ENCODE data around the gene ACOT7. TPM values are rescaled to one million over a fixed set of nuclear protein-coding genes. Genes with fewer than 3 reads are reported as not detected.

Gene ACOT7
- total RNA-seq, 1 experiment from 2014 or later, result 151 TPM

DNA sequence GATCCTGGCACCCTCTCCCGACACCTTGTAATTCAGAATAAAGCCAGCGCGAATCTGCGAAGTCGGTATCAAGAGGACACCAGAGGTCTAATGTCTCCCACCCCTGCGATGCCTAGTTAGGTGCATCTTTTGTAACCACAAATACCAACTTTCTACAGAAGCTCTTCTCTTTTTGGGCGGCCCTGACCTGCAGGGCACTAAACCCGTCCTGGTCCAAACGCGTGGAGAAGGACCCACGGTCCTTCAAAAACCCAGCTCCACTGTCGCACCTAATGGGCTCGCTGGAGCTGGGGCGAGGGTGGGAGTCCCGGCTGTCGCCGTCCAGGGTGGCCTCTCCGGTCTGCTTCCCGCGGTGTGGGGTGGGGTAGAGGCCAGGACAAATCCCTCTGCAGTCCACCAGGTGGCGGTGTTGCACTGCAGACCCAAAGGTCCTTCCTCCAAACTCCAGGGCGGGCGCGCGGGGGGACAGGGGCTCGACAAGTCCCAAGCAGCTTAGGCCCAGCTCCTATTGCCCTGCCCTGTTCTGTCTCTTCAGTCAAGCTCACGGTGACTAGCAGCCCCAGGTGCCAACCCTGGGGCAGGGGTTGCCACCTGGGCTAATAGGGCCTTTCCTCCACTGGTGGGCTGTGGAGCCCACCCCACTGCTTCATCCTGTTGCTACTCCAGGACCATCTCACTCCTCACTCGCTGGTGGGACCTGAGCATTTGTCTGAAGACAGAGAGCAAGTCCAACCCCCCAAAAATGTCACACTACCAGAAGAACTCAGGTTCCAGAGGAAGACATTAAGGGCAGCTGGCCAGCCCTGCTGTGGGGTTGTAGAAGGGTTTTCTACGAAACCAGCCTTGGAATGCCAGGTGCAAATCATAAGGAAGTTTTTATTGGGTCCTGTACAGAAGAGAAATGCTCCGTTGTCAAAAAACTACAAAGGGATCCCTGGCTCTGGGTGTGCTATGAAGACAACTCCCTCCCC is 146.8 kb downstream of the ACOT7 start (continued):
- TF ChIP-seq, protein P1, sequence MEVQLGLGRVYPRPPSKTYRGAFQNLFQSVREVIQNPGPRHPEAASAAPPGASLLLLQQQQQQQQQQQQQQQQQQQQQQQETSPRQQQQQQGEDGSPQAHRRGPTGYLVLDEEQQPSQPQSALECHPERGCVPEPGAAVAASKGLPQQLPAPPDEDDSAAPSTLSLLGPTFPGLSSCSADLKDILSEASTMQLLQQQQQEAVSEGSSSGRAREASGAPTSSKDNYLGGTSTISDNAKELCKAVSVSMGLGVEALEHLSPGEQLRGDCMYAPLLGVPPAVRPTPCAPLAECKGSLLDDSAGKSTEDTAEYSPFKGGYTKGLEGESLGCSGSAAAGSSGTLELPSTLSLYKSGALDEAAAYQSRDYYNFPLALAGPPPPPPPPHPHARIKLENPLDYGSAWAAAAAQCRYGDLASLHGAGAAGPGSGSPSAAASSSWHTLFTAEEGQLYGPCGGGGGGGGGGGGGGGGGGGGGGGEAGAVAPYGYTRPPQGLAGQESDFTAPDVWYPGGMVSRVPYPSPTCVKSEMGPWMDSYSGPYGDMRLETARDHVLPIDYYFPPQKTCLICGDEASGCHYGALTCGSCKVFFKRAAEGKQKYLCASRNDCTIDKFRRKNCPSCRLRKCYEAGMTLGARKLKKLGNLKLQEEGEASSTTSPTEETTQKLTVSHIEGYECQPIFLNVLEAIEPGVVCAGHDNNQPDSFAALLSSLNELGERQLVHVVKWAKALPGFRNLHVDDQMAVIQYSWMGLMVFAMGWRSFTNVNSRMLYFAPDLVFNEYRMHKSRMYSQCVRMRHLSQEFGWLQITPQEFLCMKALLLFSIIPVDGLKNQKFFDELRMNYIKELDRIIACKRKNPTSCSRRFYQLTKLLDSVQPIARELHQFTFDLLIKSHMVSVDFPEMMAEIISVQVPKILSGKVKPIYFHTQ (CRISPR knock-in tag; IDR thresholded peaks at IDR 0.05), result no peak
- TF ChIP-seq ZNF219 (CRISPR knock-in tag; IDR thresholded peaks at IDR 0.05; ENCODE audit: borderline replicate concordance), result no peak
- TF ChIP-seq CBFB (CRISPR knock-in tag; IDR thresholded peaks at IDR 0.05; ENCODE audit: low read depth), result no peak
- TF ChIP-seq ZNF138 (CRISPR knock-in tag; conservative IDR thresholded peaks at IDR 0.05), result no peak
- TF ChIP-seq NFATC4 (CRISPR knock-in tag; IDR thresholded peaks at IDR 0.05), result no peak
- no peak for TF ChIP-seq ZNF232 (CRISPR knock-in tag; IDR thresholded peaks at IDR 0.05)
- TF ChIP-seq, protein P2, sequence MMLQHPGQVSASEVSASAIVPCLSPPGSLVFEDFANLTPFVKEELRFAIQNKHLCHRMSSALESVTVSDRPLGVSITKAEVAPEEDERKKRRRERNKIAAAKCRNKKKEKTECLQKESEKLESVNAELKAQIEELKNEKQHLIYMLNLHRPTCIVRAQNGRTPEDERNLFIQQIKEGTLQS (CRISPR knock-in tag; conservative IDR thresholded peaks at IDR 0.05), result no peak
- TF ChIP-seq, protein P3, sequence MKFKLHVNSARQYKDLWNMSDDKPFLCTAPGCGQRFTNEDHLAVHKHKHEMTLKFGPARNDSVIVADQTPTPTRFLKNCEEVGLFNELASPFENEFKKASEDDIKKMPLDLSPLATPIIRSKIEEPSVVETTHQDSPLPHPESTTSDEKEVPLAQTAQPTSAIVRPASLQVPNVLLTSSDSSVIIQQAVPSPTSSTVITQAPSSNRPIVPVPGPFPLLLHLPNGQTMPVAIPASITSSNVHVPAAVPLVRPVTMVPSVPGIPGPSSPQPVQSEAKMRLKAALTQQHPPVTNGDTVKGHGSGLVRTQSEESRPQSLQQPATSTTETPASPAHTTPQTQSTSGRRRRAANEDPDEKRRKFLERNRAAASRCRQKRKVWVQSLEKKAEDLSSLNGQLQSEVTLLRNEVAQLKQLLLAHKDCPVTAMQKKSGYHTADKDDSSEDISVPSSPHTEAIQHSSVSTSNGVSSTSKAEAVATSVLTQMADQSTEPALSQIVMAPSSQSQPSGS (CRISPR knock-in tag; IDR thresholded peaks at IDR 0.05; ENCODE audit: borderline replicate concordance, low read depth), result no peak
- TF ChIP-seq ZNF671 (CRISPR knock-in tag; IDR thresholded peaks at IDR 0.05), result no peak
- no peak for TF ChIP-seq IRF2 (CRISPR knock-in tag; IDR thresholded peaks at IDR 0.05; ENCODE audit: borderline replicate concordance, low read depth)
- no peak for TF ChIP-seq PRRX2 (CRISPR knock-in tag; IDR thresholded peaks at IDR 0.05)
- no peak for TF ChIP-seq SOX15 (CRISPR knock-in tag; IDR thresholded peaks at IDR 0.05)
- peak; percentile 56; the same call in 1 of the 2 replicates for TF ChIP-seq ZNF416 (CRISPR knock-in tag; IDR thresholded peaks at IDR 0.05)
- TF ChIP-seq, protein P4, sequence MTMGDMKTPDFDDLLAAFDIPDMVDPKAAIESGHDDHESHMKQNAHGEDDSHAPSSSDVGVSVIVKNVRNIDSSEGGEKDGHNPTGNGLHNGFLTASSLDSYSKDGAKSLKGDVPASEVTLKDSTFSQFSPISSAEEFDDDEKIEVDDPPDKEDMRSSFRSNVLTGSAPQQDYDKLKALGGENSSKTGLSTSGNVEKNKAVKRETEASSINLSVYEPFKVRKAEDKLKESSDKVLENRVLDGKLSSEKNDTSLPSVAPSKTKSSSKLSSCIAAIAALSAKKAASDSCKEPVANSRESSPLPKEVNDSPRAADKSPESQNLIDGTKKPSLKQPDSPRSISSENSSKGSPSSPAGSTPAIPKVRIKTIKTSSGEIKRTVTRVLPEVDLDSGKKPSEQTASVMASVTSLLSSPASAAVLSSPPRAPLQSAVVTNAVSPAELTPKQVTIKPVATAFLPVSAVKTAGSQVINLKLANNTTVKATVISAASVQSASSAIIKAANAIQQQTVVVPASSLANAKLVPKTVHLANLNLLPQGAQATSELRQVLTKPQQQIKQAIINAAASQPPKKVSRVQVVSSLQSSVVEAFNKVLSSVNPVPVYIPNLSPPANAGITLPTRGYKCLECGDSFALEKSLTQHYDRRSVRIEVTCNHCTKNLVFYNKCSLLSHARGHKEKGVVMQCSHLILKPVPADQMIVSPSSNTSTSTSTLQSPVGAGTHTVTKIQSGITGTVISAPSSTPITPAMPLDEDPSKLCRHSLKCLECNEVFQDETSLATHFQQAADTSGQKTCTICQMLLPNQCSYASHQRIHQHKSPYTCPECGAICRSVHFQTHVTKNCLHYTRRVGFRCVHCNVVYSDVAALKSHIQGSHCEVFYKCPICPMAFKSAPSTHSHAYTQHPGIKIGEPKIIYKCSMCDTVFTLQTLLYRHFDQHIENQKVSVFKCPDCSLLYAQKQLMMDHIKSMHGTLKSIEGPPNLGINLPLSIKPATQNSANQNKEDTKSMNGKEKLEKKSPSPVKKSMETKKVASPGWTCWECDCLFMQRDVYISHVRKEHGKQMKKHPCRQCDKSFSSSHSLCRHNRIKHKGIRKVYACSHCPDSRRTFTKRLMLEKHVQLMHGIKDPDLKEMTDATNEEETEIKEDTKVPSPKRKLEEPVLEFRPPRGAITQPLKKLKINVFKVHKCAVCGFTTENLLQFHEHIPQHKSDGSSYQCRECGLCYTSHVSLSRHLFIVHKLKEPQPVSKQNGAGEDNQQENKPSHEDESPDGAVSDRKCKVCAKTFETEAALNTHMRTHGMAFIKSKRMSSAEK (CRISPR knock-in tag; IDR thresholded peaks at IDR 0.05; ENCODE audit: borderline replicate concordance), result no peak
- TF ChIP-seq, protein P5, sequence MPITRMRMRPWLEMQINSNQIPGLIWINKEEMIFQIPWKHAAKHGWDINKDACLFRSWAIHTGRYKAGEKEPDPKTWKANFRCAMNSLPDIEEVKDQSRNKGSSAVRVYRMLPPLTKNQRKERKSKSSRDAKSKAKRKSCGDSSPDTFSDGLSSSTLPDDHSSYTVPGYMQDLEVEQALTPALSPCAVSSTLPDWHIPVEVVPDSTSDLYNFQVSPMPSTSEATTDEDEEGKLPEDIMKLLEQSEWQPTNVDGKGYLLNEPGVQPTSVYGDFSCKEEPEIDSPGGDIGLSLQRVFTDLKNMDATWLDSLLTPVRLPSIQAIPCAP (CRISPR knock-in tag; IDR thresholded peaks at IDR 0.05), result no peak
- no peak for TF ChIP-seq TP53 (CRISPR knock-in tag; IDR thresholded peaks at IDR 0.05)
- TF ChIP-seq, protein P6, sequence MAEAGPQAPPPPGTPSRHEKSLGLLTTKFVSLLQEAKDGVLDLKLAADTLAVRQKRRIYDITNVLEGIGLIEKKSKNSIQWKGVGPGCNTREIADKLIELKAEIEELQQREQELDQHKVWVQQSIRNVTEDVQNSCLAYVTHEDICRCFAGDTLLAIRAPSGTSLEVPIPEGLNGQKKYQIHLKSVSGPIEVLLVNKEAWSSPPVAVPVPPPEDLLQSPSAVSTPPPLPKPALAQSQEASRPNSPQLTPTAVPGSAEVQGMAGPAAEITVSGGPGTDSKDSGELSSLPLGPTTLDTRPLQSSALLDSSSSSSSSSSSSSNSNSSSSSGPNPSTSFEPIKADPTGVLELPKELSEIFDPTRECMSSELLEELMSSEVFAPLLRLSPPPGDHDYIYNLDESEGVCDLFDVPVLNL (CRISPR knock-in tag; IDR thresholded peaks at IDR 0.05; ENCODE audit: borderline replicate concordance, low read depth), result no peak
- TF ChIP-seq ETV6 (CRISPR knock-in tag; IDR thresholded peaks at IDR 0.05), result no peak; the same call in 1 of the 2 replicates
